Brain microvascular endothelial cell (primary cell): ENCODE data around the gene BDKRB1.

ENCODE experiments used
- DNase-seq: peaks from one replicate; pipeline ENCODE4 v3.0.0-alpha.2; 2020
- H3K27ac ChIP-seq: fragments of 250-450 bp; sonication (Bioruptor Pico); 2 replicates; pipeline ENCODE4 v1.5.1; 2020; ENCODE audit warnings: mild to moderate bottlenecking, moderate library complexity
- H3K27me3 ChIP-seq: fragments of 250-450 bp; sonication (Bioruptor Pico); replicated peaks from 2 replicates; pipeline ENCODE4 v1.5.1; 2020; ENCODE audit warnings: mild to moderate bottlenecking
- H3K36me3 ChIP-seq: fragments of 250-450 bp; sonication (Bioruptor Pico); replicated peaks from 2 replicates; pipeline ENCODE4 v1.5.1; 2020; ENCODE audit warnings: mild to moderate bottlenecking
- H3K4me3 ChIP-seq: 2 replicates; pipeline ENCODE4 v1.5.1; 2011; ENCODE audit warnings: low read depth, mild to moderate bottlenecking, control low read depth, low read length, moderate library complexity
- CTCF ChIP-seq: IDR thresholded peaks from 2 replicates; pipeline ENCODE4 v1.5.1; 2011; ENCODE audit warnings: low read depth, mild to moderate bottlenecking, moderate library complexity, low read length, control low read depth, inconsistent platforms; ENCODE audit errors: missing control alignments
- in situ Hi-C: cut with HindIII; loops from 2 replicates; pipeline ENCODE4 v1.10.0; 2017; ENCODE audit warnings: low sequenced_read_pairs, low pct_ligation_motif_present

BDKRB1 gene

GRCh38 chr14:96235426-96235825 lies 20.6 kb upstream of the BDKRB1 start:
- H3K27ac ChIP-seq: no peak overlapping the region
- no peak for DNase-seq
- in situ Hi-C loops: no loop called here
- H3K4me3 ChIP-seq: no peak overlapping the region
- no peaks in the 10 kb centered on the region for H3K27me3 ChIP-seq
- no peaks in the 10 kb centered on the region for H3K36me3 ChIP-seq
- no peak for TF ChIP-seq CTCF

GRCh38 chr14:96237641-96238040 lies 18.4 kb upstream of the BDKRB1 start:
- no peak overlapping the region for H3K4me3 ChIP-seq
- no peak for TF ChIP-seq CTCF
- DNase-seq: no peak
- H3K27ac ChIP-seq: no peak overlapping the region
- no peaks in the 10 kb centered on the region for H3K36me3 ChIP-seq
- H3K27me3 ChIP-seq: no peaks in the 10 kb centered on the region
- in situ Hi-C loops: no loop called here

- in situ Hi-C loops: no loop called here
- TF ChIP-seq CTCF: no peak
- no peak for DNase-seq
- no peak overlapping the region for H3K4me3 ChIP-seq
- H3K27ac ChIP-seq: no peak overlapping the region
- H3K27me3 ChIP-seq: no peaks in the 10 kb centered on the region
- no peaks in the 10 kb centered on the region for H3K36me3 ChIP-seq
These were observed 17.2 kb upstream of the BDKRB1 start for GRCh38 chr14:96238676-96239265.

GRCh38 chr14:96239711-96240141 lies 16.3 kb upstream of the BDKRB1 start:
- in situ Hi-C loops: no loop called here

GRCh38 chr14:96240641-96241040 lies 15.4 kb upstream of the BDKRB1 start:
- H3K36me3 ChIP-seq: no peaks in the 10 kb centered on the region
- no peak for TF ChIP-seq CTCF
- in situ Hi-C loops: no loop called here

More at GRCh38 chr14:96239711-96240141, 16.3 kb upstream of the BDKRB1 start:
- H3K27ac ChIP-seq: no peak overlapping the region
- H3K36me3 ChIP-seq: no peaks in the 10 kb centered on the region
- DNase-seq: no peak
- no peaks in the 10 kb centered on the region for H3K27me3 ChIP-seq
- no peak for TF ChIP-seq CTCF
- no peak overlapping the region for H3K4me3 ChIP-seq

GRCh38 chr14:96242126-96242525 lies 13.9 kb upstream of the BDKRB1 start:
- in situ Hi-C loops: no loop called here
- no peak for TF ChIP-seq CTCF
- H3K27ac ChIP-seq: no peak overlapping the region
- no peak for DNase-seq
- no peak overlapping the region for H3K4me3 ChIP-seq
- no peaks in the 10 kb centered on the region for H3K36me3 ChIP-seq
- H3K27me3 ChIP-seq: no peaks in the 10 kb centered on the region

More at GRCh38 chr14:96240641-96241040, 15.4 kb upstream of the BDKRB1 start:
- DNase-seq: no peak
- Histone ChIP-seq H3K4me3 (no peak overlapping the region), H3K27me3 (no peaks in the 10 kb centered on the region), H3K27ac (no peak overlapping the region)
